IPS-18c (cell line): ENCODE data around the gene CCDC47.
"Not testable (repeated sequence)": the region's sequence is repeated elsewhere in the genome, so short reads cannot be mapped to it uniquely, and the experiment has no call there.

Experiments used
- H3K4me3 ChIP-seq: 2 replicates; pipeline ENCODE4 v1.7.0; 2013; ENCODE audit warnings: low read depth, mild to moderate bottlenecking, low read length, moderate library complexity; ENCODE audit not compliant: insufficient read depth
- H3K9me3 ChIP-seq: one replicate; pipeline ENCODE4 v1.6.1; 2013; ENCODE audit warnings: mild to moderate bottlenecking, low read length, moderate library complexity; ENCODE audit not compliant: control insufficient read depth, insufficient read depth

Gene CCDC47, protein sequence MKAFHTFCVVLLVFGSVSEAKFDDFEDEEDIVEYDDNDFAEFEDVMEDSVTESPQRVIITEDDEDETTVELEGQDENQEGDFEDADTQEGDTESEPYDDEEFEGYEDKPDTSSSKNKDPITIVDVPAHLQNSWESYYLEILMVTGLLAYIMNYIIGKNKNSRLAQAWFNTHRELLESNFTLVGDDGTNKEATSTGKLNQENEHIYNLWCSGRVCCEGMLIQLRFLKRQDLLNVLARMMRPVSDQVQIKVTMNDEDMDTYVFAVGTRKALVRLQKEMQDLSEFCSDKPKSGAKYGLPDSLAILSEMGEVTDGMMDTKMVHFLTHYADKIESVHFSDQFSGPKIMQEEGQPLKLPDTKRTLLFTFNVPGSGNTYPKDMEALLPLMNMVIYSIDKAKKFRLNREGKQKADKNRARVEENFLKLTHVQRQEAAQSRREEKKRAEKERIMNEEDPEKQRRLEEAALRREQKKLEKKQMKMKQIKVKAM

DNA sequence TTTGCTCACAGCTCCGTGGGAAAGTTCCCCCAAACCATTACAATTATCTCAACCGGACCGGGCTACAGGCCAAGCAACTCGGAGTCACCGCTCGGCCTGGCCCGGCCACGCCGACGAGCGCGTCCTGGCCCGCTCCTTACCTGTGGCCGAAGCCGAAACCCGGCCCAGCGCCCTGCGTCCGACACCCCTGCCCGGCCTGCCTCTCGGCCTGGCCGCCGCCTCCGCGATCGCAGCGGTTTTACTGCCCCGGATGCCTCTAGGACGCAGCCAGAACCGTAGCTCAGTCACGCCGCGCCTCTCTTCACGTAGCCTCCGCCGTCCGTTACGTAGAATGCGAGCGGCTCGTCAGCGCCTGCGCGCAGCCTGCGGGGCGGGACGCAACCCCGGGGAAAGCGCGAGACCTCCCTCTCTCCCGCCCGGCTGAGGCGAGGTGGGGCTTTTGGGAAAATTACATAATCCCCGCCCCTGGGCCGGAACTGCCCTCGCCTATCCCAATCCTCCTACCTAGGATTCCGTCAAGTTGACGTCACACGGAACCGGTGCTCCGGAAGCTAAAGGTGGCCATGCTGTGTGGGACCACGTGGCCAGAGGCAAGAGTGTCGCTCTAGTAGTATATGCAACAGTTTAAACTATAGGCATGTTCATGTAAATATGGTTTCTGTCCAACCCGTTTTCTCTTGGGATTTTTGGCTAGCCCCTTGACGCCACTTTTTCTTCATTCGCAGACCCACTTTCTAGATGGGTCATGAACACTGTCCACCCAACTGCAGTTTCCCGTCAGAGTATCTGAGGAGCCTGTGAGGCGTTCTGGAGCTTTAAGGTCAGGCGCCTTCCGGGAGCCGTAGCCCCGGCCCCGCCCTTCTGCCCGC lies at the start of gene CCDC47:
TSS of gene CCDC47 (minus strand) at position 326 of the 869 bp plus-strand sequence. CDS start 7,422 bp downstream, outside the sequence.
- Histone ChIP-seq H3K9me3 (no peaks in the 10 kb centered on the region), H3K4me3 (peak within 1 kb of the TSS; percentile 91)

DNA sequence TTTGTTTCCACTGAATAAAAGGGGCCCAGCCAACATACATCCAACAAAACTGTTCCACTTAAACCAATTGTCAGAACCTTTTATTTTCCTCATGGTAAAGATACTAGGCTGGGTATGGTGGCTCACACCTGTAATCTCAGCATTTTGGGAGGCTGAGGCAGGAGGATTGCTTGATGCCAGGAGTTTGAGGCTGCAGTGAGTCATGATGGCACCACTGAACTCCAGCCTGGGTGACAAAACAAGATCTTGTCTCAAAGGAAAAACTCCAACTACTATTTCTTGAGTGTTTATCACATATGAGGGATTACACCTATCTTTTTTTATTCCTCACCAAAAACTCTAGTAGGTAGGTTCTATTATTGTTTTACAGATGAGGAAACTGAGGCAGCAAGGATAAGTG lies 49.1 kb upstream of the CCDC47 start:
- Histone ChIP-seq H3K9me3 (no peaks in the 10 kb centered on the region), H3K4me3 (no peak overlapping the region)

DNA sequence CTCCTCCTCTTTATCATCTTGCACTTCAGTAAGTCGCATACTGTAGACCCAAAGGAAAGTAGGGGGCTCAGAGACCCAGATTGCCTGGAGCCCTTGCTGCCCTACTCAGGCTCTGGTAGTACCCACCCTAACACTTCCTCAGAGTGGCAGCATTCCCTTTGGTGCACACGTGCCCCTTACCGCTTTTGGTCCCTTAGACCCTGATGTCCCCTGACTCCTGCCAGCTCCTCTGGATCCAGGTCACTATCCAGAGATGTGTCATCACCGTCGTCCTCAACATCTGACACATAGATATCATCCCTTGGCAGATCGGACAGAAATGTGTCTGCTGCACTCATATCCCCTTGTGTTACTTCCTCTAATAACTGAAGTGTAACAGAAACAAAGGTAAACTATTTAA lies 48.4 kb upstream of the CCDC47 start:
- no peak overlapping the region for H3K4me3 ChIP-seq
- H3K9me3 ChIP-seq: no peaks in the 10 kb centered on the region

DNA sequence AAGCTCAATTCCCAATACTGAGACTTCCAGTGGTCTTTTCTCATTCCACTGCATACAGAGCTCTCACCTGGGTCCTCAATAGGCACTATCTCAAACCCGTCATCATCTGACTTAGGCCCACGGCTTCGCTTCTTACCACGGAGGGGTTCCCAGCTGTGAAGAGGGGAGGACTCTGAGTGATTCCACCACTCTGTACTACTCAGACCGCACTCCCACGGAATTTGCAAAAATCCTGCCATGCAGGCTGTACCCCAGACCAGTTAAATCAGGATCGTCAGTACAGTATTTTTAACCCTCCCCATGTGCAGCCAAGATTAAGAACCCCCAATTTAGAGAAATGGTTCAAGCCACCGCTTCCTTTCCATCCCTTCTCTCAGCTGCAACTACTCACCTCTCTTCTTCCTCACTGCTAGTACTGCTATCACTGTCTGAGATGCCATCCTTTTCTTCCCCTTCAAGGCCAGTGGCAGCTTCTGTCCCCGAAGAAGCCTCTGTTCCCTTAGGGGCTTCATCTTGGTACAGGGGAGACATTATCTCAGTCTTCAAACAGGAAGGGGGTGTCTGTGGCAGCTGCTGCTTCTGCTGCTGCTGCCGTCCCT lies 47.7 kb upstream of the CCDC47 start:
- Histone ChIP-seq H3K9me3 (no peaks in the 10 kb centered on the region), H3K4me3 (no peak overlapping the region)

DNA sequence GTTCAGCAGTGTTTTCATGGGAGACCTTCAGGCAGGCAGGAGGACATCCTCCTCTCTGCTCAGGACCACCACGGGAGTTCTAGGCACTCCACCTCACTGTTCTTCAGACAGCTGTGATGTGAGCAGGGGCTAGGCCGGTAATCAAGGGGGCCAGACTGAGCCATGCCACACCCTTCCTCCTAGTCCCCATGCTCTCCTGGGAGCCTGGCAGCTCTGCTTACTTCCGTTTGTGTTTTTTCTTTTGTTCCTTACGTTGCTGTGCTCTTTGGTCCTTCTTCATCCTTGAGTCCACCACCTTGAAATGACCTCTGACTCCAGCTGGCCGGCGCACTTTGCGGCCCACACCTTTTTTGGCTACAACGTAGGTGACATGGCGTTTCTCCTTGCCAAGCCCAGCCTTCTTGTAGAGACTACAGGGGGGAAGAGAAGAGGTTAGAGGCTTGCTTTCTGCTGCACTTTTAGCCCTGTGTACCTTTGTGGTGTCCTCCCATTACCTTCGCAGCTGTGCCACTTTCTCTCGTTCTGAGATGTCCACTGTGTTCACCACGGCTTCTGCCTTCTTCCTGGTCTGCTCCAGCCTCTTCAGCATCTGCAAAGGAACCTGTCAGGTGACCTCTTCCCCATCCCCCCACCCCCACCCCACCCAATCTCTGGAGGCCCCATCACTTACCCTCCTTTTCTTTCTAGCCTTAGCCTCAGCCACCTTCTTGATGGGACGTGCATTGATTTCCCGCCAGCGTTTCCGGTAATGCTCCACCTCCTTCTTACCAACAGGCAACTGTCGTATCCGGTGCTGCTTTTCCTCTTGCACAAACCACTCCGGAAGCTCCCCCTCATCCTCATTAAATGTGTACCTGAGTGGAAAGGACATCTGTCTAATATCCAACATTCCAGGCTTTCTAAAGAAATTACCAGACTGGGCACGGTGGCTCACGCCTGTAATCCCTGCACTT lies 46.5 kb upstream of the CCDC47 start:
- H3K9me3 ChIP-seq: no peaks in the 10 kb centered on the region
- H3K4me3 ChIP-seq: no peak overlapping the region

DNA sequence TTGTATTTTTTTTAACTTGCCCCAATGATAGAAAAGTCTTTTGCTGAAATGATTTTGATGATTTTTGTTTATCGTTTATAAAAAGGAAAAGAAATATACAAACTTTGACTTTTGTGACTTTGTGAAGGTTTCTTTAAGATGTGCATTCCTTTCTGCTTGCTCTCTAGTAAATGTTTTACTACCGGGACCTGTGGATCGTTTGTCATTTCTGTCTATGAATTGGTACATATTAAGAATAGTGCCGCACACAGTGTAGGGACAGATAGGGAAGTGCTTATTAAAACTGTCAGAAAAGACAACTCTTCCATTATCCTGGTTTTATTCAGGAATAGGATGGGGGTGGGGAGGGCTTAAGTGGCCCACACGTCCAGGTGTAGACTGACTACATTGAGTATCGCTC lies 45.7 kb upstream of the CCDC47 start:
- H3K9me3 ChIP-seq: no peaks in the 10 kb centered on the region
- H3K4me3 ChIP-seq: no peak overlapping the region

DNA sequence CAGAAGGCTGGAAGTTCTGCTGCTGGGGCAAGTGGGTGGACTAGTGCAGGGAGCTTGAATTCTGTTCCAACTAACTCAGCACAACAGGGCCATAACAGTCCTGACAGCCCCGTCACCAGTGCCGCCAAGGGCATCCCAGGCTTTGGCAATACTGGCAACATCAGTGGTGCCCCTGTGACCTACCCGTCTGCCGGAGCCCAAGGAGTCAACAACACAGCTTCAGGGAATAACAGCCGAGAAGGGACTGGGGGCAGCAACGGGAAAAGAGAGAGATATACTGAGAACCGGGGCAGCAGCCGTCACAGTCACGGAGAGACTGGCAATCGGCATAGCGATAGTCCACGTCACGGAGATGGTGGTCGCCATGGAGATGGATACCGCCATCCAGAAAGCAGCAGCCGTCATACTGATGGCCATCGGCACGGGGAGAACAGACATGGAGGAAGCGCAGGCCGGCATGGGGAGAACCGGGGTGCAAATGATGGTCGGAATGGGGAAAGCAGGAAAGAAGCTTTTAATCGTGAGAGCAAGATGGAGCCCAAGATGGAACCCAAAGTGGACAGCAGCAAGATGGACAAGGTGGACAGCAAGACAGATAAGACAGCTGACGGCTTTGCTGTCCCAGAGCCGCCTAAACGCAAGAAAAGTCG lies 44.5 kb upstream of the CCDC47 start:
- Histone ChIP-seq H3K9me3 (no peaks in the 10 kb centered on the region), H3K4me3 (no peak overlapping the region)

DNA sequence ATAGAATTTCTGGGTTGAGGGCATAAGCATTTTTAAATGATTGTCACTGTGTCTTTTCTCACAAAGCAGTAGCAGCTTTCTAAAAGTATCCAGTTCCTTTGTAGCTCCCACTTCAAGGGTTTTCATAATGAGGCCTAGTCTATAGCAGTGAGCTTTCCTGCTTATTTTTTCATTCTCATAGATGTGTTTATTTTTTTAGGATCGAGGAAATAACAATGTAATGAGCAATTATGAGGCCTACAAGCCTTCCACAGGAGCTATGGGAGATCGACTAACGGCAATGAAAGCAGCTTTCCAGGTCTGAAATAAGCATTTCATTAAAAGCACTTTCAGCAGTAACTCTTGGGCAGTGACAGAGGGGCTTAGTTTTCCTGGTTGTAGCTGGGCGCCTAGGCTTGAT lies 43.3 kb upstream of the CCDC47 start:
- H3K4me3 ChIP-seq: no peak overlapping the region

DNA sequence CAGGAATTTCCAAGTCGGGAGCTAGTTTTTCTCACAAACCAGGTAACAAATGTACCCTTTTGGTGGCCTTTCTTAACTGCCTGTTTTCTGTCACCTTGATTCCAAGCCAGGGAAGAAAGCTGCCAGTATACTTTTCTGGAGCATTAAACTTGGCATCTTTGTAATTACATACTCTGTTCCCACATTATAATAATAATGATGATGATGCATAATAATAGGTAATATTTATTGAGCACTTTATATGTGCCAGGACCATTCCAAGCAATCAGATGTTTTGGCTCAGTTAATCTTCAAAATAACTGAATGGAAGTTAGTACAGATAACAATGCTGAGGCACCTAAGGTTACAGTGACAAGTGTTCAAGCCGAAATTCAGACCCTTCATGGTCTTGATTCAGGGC lies 42.7 kb upstream of the CCDC47 start:
- no peak overlapping the region for H3K4me3 ChIP-seq
- H3K9me3 ChIP-seq: no peaks in the 10 kb centered on the region

More for the DNA sequence above, 43.3 kb upstream of the CCDC47 start:
- no peaks in the 10 kb centered on the region for H3K9me3 ChIP-seq

DNA sequence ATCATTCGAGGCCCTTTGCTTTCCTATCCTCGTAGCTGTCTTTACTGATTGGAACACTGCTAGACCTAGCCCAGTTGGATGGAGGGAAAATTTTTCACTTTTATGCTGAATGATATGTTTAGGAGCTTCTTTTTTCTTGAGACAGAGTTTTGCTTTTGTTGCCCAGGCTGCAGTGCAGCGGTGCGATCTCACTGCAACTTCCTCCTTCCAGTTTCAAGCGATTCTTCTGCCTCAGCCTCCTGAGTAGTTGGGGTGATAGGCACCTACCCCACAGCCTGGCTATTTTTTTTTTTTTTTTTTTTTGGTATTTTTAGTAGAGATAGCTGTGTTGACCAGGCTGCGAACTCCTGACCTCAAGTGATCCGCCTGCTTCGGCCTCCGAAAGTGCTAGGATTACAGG lies 36.6 kb upstream of the CCDC47 start:
- Histone ChIP-seq H3K9me3 (no peaks in the 10 kb centered on the region), H3K4me3 (no peak overlapping the region)

DNA sequence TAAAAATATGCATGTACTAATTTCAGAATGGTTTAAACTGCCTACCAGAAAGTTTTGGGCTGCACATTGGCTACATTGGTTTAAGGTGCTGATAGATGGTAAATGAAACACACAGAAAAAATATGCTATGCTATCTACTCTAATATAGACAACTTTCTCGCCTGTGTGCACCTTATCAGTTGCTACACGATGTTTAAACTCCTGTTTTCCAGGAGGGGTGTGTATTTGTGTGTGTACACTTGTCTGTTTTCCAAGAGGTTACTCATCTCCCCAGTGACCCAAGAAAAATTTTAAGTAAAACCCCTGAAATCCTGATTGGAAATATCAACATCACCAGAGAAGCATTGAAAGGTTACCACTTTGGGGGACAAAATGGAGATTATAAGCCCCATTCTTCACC lies 32.2 kb upstream of the CCDC47 start:
- no peaks in the 10 kb centered on the region for H3K9me3 ChIP-seq
- no peak overlapping the region for H3K4me3 ChIP-seq

DNA sequence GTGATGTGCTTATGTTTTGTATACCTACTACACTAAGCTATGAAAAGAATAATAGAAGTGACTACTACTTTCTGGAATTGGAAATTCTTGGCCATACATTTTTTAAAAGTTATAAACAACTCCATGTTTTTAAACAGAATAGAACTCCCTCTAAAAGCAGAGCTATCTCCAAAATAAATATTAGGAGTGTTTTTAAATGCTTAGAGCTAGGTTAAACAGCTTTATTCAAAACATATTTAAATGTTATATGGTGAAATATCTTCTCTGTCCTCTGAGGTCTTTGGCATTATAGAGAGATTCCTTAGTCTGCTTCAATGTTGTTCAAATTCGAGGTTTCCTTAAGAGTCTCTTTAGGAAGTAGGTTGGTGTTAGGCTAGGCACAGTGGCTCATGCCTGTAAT lies 30.9 kb upstream of the CCDC47 start:
- Histone ChIP-seq H3K4me3 (no peak overlapping the region), H3K9me3 (no peaks in the 10 kb centered on the region)

DNA sequence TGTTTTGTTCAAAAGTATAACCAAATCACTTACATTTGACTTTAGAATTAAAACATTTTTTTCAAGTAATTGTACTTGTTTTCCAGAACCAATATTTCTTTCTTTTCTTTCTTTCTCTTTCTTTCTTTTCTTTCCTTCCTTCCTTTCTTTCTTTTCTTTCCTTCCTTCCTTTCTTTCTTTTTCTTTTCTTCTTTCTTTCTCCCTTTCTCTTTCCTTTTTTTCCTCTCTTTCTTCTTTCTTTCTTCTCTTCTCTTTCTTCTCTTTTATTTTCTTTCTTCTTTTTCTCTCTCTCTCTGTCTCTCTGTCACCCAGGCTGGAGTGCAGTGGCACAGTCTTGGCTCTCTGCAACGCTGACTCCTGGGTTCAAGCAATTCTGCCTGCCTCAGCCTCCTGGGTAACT lies 27.4 kb upstream of the CCDC47 start:
- Histone ChIP-seq H3K4me3 (no peak overlapping the region), H3K9me3 (no peaks in the 10 kb centered on the region)

DNA sequence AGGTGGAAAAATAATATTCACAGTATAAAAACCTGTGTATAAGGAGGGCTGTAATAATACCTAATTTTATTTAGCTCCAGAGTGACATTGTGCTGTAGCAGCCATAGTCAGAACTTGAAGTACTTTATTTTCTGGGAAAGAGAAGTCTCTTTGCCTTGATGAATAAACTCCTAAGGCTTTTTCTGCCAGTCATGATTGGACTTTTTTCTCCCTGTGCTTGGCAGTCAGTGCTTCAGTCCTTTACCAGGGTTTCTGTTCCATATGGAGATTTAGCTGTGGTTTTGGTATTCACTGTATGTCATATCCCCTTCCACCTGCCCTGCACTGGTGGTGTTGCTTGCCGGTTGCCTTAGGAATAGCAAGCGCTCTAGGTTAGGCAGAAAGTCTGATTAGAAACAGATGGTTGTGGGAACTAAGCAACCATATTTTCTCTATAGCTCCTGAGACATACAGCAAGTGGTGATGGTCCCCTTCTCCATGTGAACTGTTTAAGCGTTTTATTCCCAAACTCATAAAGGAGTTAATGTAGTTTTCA lies 25.2 kb upstream of the CCDC47 start:
- H3K9me3 ChIP-seq: no peaks in the 10 kb centered on the region
- H3K4me3 ChIP-seq: no peak overlapping the region

DNA sequence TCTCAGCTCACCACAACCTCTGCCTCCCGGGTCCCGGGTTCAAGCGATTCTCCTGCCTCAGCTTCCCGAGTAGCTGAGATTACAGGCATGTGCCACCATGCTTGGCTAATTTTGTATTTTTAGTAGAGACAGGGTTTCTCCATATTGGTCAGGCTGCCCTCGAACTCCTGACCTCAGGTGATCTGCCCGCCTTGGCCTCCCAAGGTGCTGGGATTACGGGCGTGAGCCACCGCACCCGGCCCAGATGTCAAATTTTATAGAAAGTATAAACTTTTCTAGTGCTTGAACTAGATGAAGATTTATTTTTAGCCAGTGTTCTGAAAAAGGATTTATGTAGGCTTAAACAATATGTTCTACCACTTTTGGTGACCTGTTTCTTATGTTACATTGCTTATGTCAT lies 23.0 kb upstream of the CCDC47 start:
- H3K9me3 ChIP-seq, H3K4me3 ChIP-seq: not testable (repeated sequence)

DNA sequence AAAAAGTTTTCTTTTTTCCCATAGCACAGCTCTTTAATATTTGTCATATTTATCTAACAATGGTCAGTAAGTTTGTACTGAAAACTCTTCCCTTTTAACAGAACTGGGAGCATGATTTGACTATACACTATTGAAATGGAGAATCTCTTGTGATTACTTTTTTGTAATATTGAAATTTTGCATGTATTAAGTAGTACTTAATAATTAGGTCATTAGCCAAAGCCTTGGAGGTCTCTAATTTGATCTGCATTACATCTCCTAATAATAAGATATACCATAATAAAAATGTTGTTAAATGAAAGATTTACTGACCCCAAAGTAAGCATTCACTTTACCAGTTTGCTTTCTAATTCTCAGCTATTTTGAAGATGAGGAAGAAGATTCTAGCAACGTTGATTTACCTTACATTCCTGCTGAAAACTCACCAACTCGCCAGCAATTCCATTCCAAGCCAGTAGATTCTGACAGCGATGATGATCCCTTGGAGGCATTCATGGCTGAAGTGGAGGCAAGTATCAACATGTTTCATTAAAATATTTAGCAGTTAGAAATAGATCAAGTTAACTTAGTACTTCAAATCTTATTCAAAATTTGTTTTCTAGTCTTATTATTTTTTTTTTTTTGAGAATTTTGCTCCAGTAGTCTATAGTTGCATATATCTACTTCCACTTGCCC lies 18.8 kb upstream of the CCDC47 start:
- no peak overlapping the region for H3K4me3 ChIP-seq
- H3K9me3 ChIP-seq: no peaks in the 10 kb centered on the region
